Keratinocyte (primary cell): ENCODE measurements around the gene NTN5. TPM values are rescaled to one million over a fixed set of nuclear protein-coding genes. Genes with fewer than 3 reads are reported as not detected.

Experiments used
- DNase-seq: peaks from one replicate; pipeline ENCODE4 v3.0.0-alpha.2; 2011; ENCODE audit warnings: low read depth, missing footprints, low spot score
- FAIRE-seq: peaks from 2 replicates; lab custom pipeline; 2011; peaks lifted over from hg19 to GRCh38; lab: Jason Lieb, UNC
- H2AFZ ChIP-seq: 2 replicates; pipeline ENCODE4 v1.6.0; 2012; ENCODE audit warnings: low read length, control low read depth, inconsistent platforms; ENCODE audit not compliant: control insufficient read depth
- H3K27ac ChIP-seq: 2 replicates; pipeline ENCODE4 v1.5.1; 2011; ENCODE audit warnings: low read length; ENCODE audit not compliant: control insufficient read depth, insufficient read depth
- H3K27me3 ChIP-seq: 3 replicates; pipeline ENCODE4 v1.6.0; 2011; ENCODE audit warnings: low read length; ENCODE audit not compliant: control insufficient read depth, insufficient read depth; ENCODE audit errors: extremely low read depth
- H3K36me3 ChIP-seq, 2 experiments: 2 replicates in 1 of 2; 3 replicates in 1 of 2; pipeline ENCODE4 v1.5.1; 2011; ENCODE audit warnings: low read length in 2 of 2, mild to moderate bottlenecking in 1 of 2; ENCODE audit not compliant: control insufficient read depth in 2 of 2, insufficient read depth in 2 of 2; ENCODE audit errors: extremely low read depth in 1 of 2
- H3K4me1 ChIP-seq: 3 replicates; pipeline ENCODE4 v1.5.1; 2011; ENCODE audit warnings: low read length; ENCODE audit not compliant: control insufficient read depth, insufficient read depth; ENCODE audit errors: extremely low read depth
- H3K4me2 ChIP-seq: 3 replicates; pipeline ENCODE4 v1.6.0; 2011; ENCODE audit warnings: low read depth, low read length; ENCODE audit not compliant: control insufficient read depth, insufficient read depth; ENCODE audit errors: extremely low read depth
- H3K4me3 ChIP-seq, 3 experiments: fragments of 200-600 bp in 1 of 3; sonication (generic) in 1 of 3; 2 replicates in 2 of 3; 3 replicates in 1 of 3; pipeline ENCODE4 v1.5.1; 2011 to 2016; ENCODE audit warnings: low read length in 3 of 3, mild to moderate bottlenecking in 3 of 3, control low read depth in 2 of 3, inconsistent platforms in 1 of 3, low read depth in 1 of 3, mixed read lengths in 1 of 3, mixed run types in 1 of 3, moderate library complexity in 1 of 3; ENCODE audit not compliant: control insufficient read depth in 2 of 3, insufficient read depth in 2 of 3; ENCODE audit errors: extremely low read depth in 1 of 3
- H3K79me2 ChIP-seq: 2 replicates; pipeline ENCODE4 v1.6.0; 2012; ENCODE audit warnings: low read length; ENCODE audit not compliant: control insufficient read depth, insufficient read depth
- H3K9ac ChIP-seq: 3 replicates; pipeline ENCODE4 v1.6.0; 2011; ENCODE audit warnings: low read length; ENCODE audit not compliant: control insufficient read depth, insufficient read depth; ENCODE audit errors: extremely low read depth
- H3K9me1 ChIP-seq: 3 replicates; pipeline ENCODE4 v1.6.0; 2011; ENCODE audit warnings: low read length; ENCODE audit not compliant: control insufficient read depth, insufficient read depth; ENCODE audit errors: extremely low read depth
- H3K9me3 ChIP-seq: 2 replicates; pipeline ENCODE4 v1.5.1; 2012; ENCODE audit warnings: low read depth, low read length; ENCODE audit not compliant: control insufficient read depth
- H4K20me1 ChIP-seq: 3 replicates; pipeline ENCODE4 v1.6.0; 2011; ENCODE audit warnings: low read length; ENCODE audit not compliant: control insufficient read depth, insufficient read depth; ENCODE audit errors: extremely low read depth
- EZH2 ChIP-seq: IDR thresholded peaks from one replicate; pipeline ENCODE4 v1.6.1; 2012; ENCODE audit warnings: inconsistent platforms, mild to moderate bottlenecking, low read length, moderate library complexity
- dilution Hi-C: fragments of 300-500 bp; cut with MboI; formaldehyde crosslinking; loops from one replicate; pipeline ENCODE4 v1.7.0; 2020; ENCODE audit warnings: low sequenced_read_pairs; ENCODE audit not compliant: extremely low pct_ligation_motif_present
- polyA plus RNA-seq, 5 experiments: library from polyadenylated mRNA; depleted of rRNA in 3 of 5; stranded (reverse) in 3 of 5; stranded (forward) in 1 of 5; unstranded in 1 of 5; fragments of >200 nt; gene quantifications; 1 replicate in 1 of 5; 2 replicates in 3 of 5; 3 replicates in 1 of 5; pipeline versions ENCODE4 v1.2.1 to v1.2.3, GENCODE V29; 2011 to 2012; ENCODE audit warnings: missing spikeins in 2 of 5, low read depth in 1 of 5, low replicate concordance in 1 of 5
- TF ChIP-seq, protein P1 (sequence below), 3 experiments: IDR thresholded peaks in 1 of 3; conservative IDR thresholded peaks in 1 of 3; optimal IDR thresholded peaks in 1 of 3; 2 replicates in 2 of 3; 3 replicates in 1 of 3; pipeline versions ENCODE3 to v1.5.1; 2011; ENCODE audit warnings: low read length in 3 of 3, mild to moderate bottlenecking in 3 of 3, moderate library complexity in 2 of 3, control low read depth in 1 of 3, inconsistent platforms in 1 of 3; ENCODE audit not compliant: insufficient read depth in 2 of 3; ENCODE audit errors: extremely low read depth in 1 of 3

The NTN5 gene
- polyA plus RNA-seq, 1 donor (not counting 4 experiments of a cell fraction or from before 2014, with no cell fraction given): 0.07 TPM

DNA sequence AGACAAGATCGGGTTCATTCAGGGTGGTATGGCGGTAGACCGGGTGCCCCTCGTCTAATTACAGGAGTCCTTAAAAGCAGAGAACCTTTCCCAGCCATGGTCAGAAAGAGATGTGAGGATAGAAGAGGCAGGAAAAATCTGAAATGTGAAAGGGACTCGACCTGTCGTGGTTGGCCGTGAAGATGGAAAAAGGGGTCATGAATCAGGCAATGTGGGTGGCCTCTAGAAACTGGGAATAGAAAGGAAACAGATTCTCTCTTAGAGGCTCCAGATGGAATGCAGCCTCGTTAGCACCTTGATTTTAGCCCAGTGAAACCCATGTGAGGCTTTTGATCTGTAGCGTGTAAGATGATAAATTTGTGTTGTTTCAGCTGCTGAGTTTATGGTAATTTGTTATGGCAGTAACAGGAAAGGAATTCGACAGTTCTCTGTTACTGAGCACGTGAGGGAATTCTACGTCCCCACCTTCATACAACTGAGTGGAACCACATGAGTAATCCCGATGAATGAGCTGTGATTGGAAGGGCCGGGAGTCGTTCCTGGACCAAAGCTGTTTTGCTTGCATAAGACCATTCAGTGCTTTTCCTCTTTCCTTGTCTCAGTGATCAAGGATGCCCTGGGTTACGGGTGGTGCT is 15.9 kb downstream of the NTN5 start:
- Histone ChIP-seq H3K27ac (no peak overlapping the region), H3K9me1 (no peaks in the 10 kb centered on the region), H3K27me3 (no peaks in the 10 kb centered on the region), H3K9me3 (no peaks in the 10 kb centered on the region), H3K79me2 (no peaks in the 10 kb centered on the region), H3K9ac (no peak overlapping the region), H3K4me3 (no peak overlapping the region), H3K4me1 (peaks cover 4% of the 10 kb centered on the region), H3K36me3 (no peaks in the 10 kb centered on the region), H3K4me2 (peak overlapping the region; percentile 8), H2AFZ (no peak overlapping the region), H4K20me1 (no peaks in the 10 kb centered on the region)
- peak; percentile 88 for FAIRE-seq
- dilution Hi-C loops: no loop called here
- DNase-seq: no peak
- no peak for TF ChIP-seq EZH2
- TF ChIP-seq, protein P1, sequence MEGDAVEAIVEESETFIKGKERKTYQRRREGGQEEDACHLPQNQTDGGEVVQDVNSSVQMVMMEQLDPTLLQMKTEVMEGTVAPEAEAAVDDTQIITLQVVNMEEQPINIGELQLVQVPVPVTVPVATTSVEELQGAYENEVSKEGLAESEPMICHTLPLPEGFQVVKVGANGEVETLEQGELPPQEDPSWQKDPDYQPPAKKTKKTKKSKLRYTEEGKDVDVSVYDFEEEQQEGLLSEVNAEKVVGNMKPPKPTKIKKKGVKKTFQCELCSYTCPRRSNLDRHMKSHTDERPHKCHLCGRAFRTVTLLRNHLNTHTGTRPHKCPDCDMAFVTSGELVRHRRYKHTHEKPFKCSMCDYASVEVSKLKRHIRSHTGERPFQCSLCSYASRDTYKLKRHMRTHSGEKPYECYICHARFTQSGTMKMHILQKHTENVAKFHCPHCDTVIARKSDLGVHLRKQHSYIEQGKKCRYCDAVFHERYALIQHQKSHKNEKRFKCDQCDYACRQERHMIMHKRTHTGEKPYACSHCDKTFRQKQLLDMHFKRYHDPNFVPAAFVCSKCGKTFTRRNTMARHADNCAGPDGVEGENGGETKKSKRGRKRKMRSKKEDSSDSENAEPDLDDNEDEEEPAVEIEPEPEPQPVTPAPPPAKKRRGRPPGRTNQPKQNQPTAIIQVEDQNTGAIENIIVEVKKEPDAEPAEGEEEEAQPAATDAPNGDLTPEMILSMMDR (optimal IDR thresholded peaks at IDR 0.05 in 1 of 3, IDR thresholded peaks at IDR 0.05 in 1 of 3, conservative IDR thresholded peaks at IDR 0.05 in 1 of 3; ENCODE audit: extremely low read depth in 1 of 3, insufficient read depth in 2 of 3, low read length in 3 of 3): no peak

DNA sequence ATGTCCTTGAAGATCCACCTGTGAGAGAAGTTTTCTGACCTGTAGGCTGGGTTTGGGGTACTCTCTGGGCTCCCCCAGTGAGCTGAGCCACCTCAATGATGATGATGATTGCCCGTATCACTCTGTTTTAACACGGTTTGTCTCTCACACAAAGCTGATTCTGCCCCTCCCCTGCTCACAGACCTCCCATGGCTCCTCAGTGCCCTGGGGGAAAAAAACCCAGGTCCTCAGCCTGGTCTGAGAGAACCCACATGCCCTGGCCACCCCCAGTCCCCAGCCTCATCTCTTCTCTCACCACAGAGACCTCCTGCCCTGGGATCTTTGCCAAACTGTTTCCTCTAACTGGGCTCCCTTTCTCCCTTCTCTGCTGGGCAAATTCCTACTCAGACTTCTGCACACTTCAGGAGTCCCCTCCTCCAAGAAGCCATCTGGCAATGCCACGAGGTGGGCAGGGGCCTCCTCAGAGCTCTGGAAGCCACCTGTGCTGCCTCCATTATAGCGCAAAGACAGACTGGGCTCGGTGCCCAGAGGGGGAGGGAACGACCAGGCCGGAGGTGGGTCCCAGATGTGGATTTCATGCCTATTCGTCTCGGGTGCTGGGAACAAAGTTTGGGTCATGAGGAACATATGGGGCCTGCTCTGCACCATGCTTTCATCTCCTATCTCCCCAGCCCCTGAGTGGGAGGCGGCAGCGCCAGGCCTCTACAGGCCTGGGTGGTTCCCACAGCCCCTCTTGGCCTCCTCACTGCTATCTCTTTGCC is 18.3 kb downstream of the NTN5 start:
- DNase-seq: no peak
- Histone ChIP-seq H3K4me2 (no peak overlapping the region), H3K9ac (no peak overlapping the region), H3K36me3 (no peaks in the 10 kb centered on the region), H4K20me1 (no peaks in the 10 kb centered on the region), H3K27ac (no peak overlapping the region), H3K9me3 (no peaks in the 10 kb centered on the region), H3K9me1 (no peaks in the 10 kb centered on the region), H2AFZ (no peak overlapping the region), H3K27me3 (no peaks in the 10 kb centered on the region), H3K79me2 (no peaks in the 10 kb centered on the region), H3K4me1 (peaks cover 7% of the 10 kb centered on the region), H3K4me3 (no peak overlapping the region)
- no peak for FAIRE-seq
- TF ChIP-seq, protein P1 (optimal IDR thresholded peaks at IDR 0.05 in 1 of 3, IDR thresholded peaks at IDR 0.05 in 1 of 3, conservative IDR thresholded peaks at IDR 0.05 in 1 of 3; ENCODE audit: extremely low read depth in 1 of 3, insufficient read depth in 2 of 3, low read length in 3 of 3): no peak
- TF ChIP-seq EZH2: no peak
- dilution Hi-C loops: no loop called here
